ENCODE measurements around the gene PPP1R14B. TPM values are rescaled to one million over a fixed set of nuclear protein-coding genes. Genes with fewer than 3 reads are reported as not detected.

PPP1R14B gene
- total and polyA plus RNA-seq, 2 of the 13 experiments (the other 11 are each of a cell fraction or from before 2014, with no cell fraction given) = 110 to 148 TPM

DNA sequence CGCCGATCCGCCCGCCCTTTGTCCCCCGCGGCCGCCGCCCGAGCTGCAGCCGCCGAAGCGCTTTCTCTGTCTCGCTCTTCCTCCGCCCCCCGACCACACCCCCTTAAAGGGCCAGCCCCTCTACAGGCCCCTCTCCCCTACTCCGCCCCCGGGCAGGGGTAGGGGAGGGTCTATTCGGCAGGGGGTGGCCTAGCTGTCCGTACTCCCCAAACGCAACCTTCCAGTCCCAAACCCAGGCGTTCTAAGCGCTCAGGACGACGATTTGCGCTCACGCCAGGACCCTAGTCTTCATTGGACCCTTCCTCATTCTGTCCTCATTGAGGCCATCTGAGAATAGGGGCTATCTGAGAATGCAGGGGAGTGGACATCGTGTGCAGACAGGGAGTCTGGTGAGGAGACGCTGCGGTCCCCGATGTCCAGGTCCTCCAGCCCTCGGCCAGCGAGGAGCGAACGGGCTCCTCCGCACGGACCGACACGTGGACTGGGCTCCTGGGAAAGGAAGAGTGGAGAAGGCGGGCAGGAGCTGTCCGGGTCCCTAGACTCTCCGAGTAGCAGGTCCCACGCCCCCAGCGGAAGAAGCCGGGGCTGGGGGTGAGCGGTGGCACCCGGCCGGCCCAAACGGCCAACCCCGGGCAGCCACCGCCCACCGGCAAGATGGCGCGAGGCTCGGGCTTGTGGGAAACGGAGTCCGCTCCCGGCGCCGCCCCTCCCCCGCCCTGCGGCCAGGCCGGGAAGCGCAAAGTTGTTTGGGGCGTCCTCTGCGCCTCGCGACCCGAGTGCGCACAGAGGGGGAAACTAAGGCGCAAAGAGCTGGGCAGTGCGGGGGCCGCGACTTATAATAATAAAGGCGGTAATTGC is at the start of gene PPP1R14B (continued):
- TF ChIP-seq FOXK1 (CRISPR knock-in tag; IDR thresholded peaks at IDR 0.05; ENCODE audit: borderline replicate concordance, low read depth) (peak; percentile 28; the same call in 1 of the 2 replicates), ZNF652 (CRISPR knock-in tag; IDR thresholded peaks at IDR 0.05; ENCODE audit: borderline replicate concordance, low read depth) (0 out of 2 replicates have a peak, but pooled peaks have one; percentile 25), SAFB2 (CRISPR knock-in tag; IDR thresholded peaks at IDR 0.05; ENCODE audit: borderline replicate concordance, low read depth) (peak; percentile 71; the same call in 1 of the 2 replicates), ZSCAN12 (CRISPR knock-in tag; IDR thresholded peaks at IDR 0.05) (no peak), TBP (CRISPR knock-in tag; IDR thresholded peaks at IDR 0.05) (no peak), ISL2 (CRISPR knock-in tag; IDR thresholded peaks at IDR 0.05) (0 out of 2 replicates have a peak, but pooled peaks have one; percentile 15), ELF3 (CRISPR knock-in tag; IDR thresholded peaks at IDR 0.05) (no peak; the same call in 1 of the 2 replicates), PAX8 (CRISPR knock-in tag; IDR thresholded peaks at IDR 0.05; ENCODE audit: borderline replicate concordance) (no peak), YEATS4 (CRISPR knock-in tag; IDR thresholded peaks at IDR 0.05; ENCODE audit: borderline replicate concordance) (peak; percentile 7; the same call in 1 of the 2 replicates), KLF6 (CRISPR knock-in tag; IDR thresholded peaks at IDR 0.05) (0 out of 2 replicates have a peak, but pooled peaks have one; percentile 51), HDAC1 (CRISPR knock-in tag; IDR thresholded peaks at IDR 0.05) (peak; percentile 56; the same call in 1 of the 2 replicates), WIZ (CRISPR knock-in tag; IDR thresholded peaks at IDR 0.05) (0 out of 2 replicates have a peak, but pooled peaks have one; percentile 24), ZNF607 (CRISPR knock-in tag; IDR thresholded peaks at IDR 0.05; ENCODE audit: borderline replicate concordance) (peak; percentile 57; the same call in 1 of the 2 replicates), CHCHD3 (CRISPR knock-in tag; IDR thresholded peaks at IDR 0.05) (peak; percentile 94; the same call in 1 of the 2 replicates), AHR (CRISPR knock-in tag; IDR thresholded peaks at IDR 0.05) (peak; percentile 44; the same call in 1 of the 2 replicates)
- TF ChIP-seq, protein P1, sequence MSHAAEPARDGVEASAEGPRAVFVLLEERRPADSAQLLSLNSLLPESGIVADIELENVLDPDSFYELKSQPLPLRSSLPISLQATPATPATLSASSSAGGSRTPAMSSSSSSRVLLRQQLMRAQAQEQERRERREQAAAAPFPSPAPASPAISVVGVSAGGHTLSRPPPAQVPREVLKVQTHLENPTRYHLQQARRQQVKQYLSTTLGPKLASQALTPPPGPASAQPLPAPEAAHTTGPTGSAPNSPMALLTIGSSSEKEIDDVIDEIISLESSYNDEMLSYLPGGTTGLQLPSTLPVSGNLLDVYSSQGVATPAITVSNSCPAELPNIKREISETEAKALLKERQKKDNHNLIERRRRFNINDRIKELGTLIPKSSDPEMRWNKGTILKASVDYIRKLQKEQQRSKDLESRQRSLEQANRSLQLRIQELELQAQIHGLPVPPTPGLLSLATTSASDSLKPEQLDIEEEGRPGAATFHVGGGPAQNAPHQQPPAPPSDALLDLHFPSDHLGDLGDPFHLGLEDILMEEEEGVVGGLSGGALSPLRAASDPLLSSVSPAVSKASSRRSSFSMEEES (CRISPR knock-in tag; IDR thresholded peaks at IDR 0.05) = no peak; the same call in 1 of the 2 replicates
- TF ChIP-seq, protein P2, sequence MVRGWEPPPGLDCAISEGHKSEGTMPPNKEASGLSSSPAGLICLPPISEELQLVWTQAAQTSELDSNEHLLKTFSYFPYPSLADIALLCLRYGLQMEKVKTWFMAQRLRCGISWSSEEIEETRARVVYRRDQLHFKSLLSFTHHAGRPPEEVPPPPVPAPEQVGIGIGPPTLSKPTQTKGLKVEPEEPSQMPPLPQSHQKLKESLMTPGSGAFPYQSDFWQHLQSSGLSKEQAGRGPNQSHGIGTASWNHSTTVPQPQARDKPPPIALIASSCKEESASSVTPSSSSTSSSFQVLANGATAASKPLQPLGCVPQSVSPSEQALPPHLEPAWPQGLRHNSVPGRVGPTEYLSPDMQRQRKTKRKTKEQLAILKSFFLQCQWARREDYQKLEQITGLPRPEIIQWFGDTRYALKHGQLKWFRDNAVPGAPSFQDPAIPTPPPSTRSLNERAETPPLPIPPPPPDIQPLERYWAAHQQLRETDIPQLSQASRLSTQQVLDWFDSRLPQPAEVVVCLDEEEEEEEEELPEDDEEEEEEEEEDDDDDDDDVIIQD (CRISPR knock-in tag; IDR thresholded peaks at IDR 0.05; ENCODE audit: low read depth) = 0 out of 2 replicates have a peak, but pooled peaks have one; percentile 6
- TF ChIP-seq, protein P3, sequence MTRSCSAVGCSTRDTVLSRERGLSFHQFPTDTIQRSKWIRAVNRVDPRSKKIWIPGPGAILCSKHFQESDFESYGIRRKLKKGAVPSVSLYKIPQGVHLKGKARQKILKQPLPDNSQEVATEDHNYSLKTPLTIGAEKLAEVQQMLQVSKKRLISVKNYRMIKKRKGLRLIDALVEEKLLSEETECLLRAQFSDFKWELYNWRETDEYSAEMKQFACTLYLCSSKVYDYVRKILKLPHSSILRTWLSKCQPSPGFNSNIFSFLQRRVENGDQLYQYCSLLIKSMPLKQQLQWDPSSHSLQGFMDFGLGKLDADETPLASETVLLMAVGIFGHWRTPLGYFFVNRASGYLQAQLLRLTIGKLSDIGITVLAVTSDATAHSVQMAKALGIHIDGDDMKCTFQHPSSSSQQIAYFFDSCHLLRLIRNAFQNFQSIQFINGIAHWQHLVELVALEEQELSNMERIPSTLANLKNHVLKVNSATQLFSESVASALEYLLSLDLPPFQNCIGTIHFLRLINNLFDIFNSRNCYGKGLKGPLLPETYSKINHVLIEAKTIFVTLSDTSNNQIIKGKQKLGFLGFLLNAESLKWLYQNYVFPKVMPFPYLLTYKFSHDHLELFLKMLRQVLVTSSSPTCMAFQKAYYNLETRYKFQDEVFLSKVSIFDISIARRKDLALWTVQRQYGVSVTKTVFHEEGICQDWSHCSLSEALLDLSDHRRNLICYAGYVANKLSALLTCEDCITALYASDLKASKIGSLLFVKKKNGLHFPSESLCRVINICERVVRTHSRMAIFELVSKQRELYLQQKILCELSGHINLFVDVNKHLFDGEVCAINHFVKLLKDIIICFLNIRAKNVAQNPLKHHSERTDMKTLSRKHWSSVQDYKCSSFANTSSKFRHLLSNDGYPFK (CRISPR knock-in tag; IDR thresholded peaks at IDR 0.05; ENCODE audit: borderline replicate concordance) = peak; percentile 81
- TF ChIP-seq, protein P4, sequence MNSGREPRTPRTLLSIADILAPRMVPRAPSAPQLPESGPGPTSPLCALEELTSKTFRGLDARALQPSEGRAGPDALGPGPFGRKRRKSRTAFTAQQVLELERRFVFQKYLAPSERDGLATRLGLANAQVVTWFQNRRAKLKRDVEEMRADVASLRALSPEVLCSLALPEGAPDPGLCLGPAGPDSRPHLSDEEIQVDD (CRISPR knock-in tag; IDR thresholded peaks at IDR 0.05; ENCODE audit: borderline replicate concordance) = 0 out of 2 replicates have a peak, but pooled peaks have one; percentile 77
- TF ChIP-seq, protein P5, sequence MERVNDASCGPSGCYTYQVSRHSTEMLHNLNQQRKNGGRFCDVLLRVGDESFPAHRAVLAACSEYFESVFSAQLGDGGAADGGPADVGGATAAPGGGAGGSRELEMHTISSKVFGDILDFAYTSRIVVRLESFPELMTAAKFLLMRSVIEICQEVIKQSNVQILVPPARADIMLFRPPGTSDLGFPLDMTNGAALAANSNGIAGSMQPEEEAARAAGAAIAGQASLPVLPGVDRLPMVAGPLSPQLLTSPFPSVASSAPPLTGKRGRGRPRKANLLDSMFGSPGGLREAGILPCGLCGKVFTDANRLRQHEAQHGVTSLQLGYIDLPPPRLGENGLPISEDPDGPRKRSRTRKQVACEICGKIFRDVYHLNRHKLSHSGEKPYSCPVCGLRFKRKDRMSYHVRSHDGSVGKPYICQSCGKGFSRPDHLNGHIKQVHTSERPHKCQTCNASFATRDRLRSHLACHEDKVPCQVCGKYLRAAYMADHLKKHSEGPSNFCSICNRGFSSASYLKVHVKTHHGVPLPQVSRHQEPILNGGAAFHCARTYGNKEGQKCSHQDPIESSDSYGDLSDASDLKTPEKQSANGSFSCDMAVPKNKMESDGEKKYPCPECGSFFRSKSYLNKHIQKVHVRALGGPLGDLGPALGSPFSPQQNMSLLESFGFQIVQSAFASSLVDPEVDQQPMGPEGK (CRISPR knock-in tag; IDR thresholded peaks at IDR 0.05) = peak; percentile 27

All from HepG2 (cell line).